HEK293 (cell line): Measurements from ENCODE around the gene PTGES2.
A peak's percentile ranks its signal among the peaks of the same experiment; 100 is the strongest.

Source experiments
- CTCF ChIA-PET: fragments of 350-600 bp; formaldehyde crosslinking; extraction: SDS; loops from one replicate; lab custom pipeline; 2021; ENCODE audit warnings: antibody characterized with exemption; lab: Yijun Ruan, JAX
- POLR2A ChIA-PET: fragments of 300-600 bp; formaldehyde crosslinking; extraction: SDS; loops from one replicate; lab custom pipeline; 2020; ENCODE audit warnings: antibody characterized with exemption, inconsistent platforms; lab: Yijun Ruan, JAX
- H3K27ac ChIP-seq: fragments of 200-500 bp; sonication (Bioruptor generic); 2 replicates; pipeline ENCODE4 v1.5.1; 2014; ENCODE audit warnings: low read depth, low read length, control low read depth, inconsistent platforms; ENCODE audit errors: extremely low read depth
- H3K36me3 ChIP-seq, 2 experiments: fragments of 200-500 bp in 1 of 2; sonication (Bioruptor generic) in 1 of 2; 1 replicate in 1 of 2; 2 replicates in 1 of 2; pipeline ENCODE4 v1.5.1; 2014 to 2017; ENCODE audit warnings: inconsistent platforms in 2 of 2, low read length in 2 of 2; ENCODE audit not compliant: control insufficient read depth in 2 of 2, insufficient read depth in 1 of 2
- H3K4me1 ChIP-seq: fragments of 200-500 bp; sonication (Bioruptor generic); 2 replicates; pipeline ENCODE4 v1.5.1; 2014; ENCODE audit warnings: mild to moderate bottlenecking, low read length, inconsistent platforms; ENCODE audit not compliant: control insufficient read depth, insufficient read depth
- H3K4me3 ChIP-seq: 2 replicates; pipeline ENCODE4 v1.5.1; 2011; ENCODE audit warnings: low read depth, mild to moderate bottlenecking, control low read depth, low read length, moderate library complexity
- H3K9me3 ChIP-seq: fragments of 200-500 bp; sonication (Bioruptor generic); 2 replicates; pipeline ENCODE4 v1.5.1; 2014; ENCODE audit warnings: low read depth, low read length, inconsistent platforms; ENCODE audit not compliant: control insufficient read depth, insufficient read depth
- BCL11A ChIP-seq: fragments of 450-650 bp; formaldehyde crosslinking; IDR thresholded peaks from 2 replicates; pipeline ENCODE4 v1.5.1; 2016; ENCODE audit warnings: low read depth, missing biosample characterization, missing genetic modification characterization
- KLF8 ChIP-seq: fragments of 450-650 bp; formaldehyde crosslinking; IDR thresholded peaks from 2 replicates; pipeline ENCODE4 v1.5.1; 2016; ENCODE audit warnings: missing biosample characterization, missing genetic modification characterization
- OVOL3 ChIP-seq: fragments of 450-650 bp; formaldehyde crosslinking; IDR thresholded peaks from 2 replicates; pipeline ENCODE4 v1.5.1; 2016; ENCODE audit warnings: missing biosample characterization, missing genetic modification characterization
- REPIN1 ChIP-seq: fragments of 450-650 bp; formaldehyde crosslinking; IDR thresholded peaks from 2 replicates; pipeline ENCODE4 v1.5.1; 2017; ENCODE audit warnings: missing biosample characterization, missing genetic modification characterization, low read depth
- SCRT2 ChIP-seq: fragments of 450-650 bp; formaldehyde crosslinking; IDR thresholded peaks from 2 replicates; pipeline ENCODE4 v1.5.1; 2016; ENCODE audit warnings: missing biosample characterization, missing genetic modification characterization
- YY2 ChIP-seq: fragments of 450-650 bp; formaldehyde crosslinking; IDR thresholded peaks from 2 replicates; pipeline ENCODE4 v1.5.1; 2016; ENCODE audit warnings: missing biosample characterization, missing genetic modification characterization
- ZBTB1 ChIP-seq: fragments of 450-650 bp; formaldehyde crosslinking; IDR thresholded peaks from 2 replicates; pipeline ENCODE4 v1.5.1; 2016; ENCODE audit warnings: missing biosample characterization, missing genetic modification characterization
- ZBTB20 ChIP-seq: fragments of 450-650 bp; formaldehyde crosslinking; IDR thresholded peaks from 2 replicates; pipeline ENCODE4 v1.5.1; 2016; ENCODE audit warnings: missing biosample characterization, missing genetic modification characterization
- ZBTB44 ChIP-seq: fragments of 450-650 bp; IDR thresholded peaks from 2 replicates; pipeline ENCODE4 v1.5.1; 2018; ENCODE audit warnings: missing biosample characterization, mild to moderate bottlenecking, missing genetic modification characterization
- ZNF121 ChIP-seq: fragments of 450-650 bp; formaldehyde crosslinking; IDR thresholded peaks from 2 replicates; pipeline ENCODE4 v1.5.1; 2016; ENCODE audit warnings: missing biosample characterization, missing genetic modification characterization
- ZNF148 ChIP-seq: fragments of 450-650 bp; formaldehyde crosslinking; IDR thresholded peaks from 2 replicates; pipeline ENCODE4 v1.5.0; 2017; ENCODE audit warnings: missing biosample characterization, missing genetic modification characterization, borderline replicate concordance
- ZNF354C ChIP-seq: fragments of 450-650 bp; formaldehyde crosslinking; IDR thresholded peaks from 2 replicates; pipeline ENCODE4 v1.5.1; 2016; ENCODE audit warnings: missing biosample characterization, missing genetic modification characterization, low read depth, borderline replicate concordance
- ZNF558 ChIP-seq: fragments of 450-650 bp; formaldehyde crosslinking; IDR thresholded peaks from 2 replicates; pipeline ENCODE4 v1.5.1; 2016; ENCODE audit warnings: missing biosample characterization, missing genetic modification characterization
- ZNF600 ChIP-seq: fragments of 450-650 bp; formaldehyde crosslinking; IDR thresholded peaks from 2 replicates; pipeline ENCODE4 v1.5.1; 2016; ENCODE audit warnings: missing biosample characterization, missing genetic modification characterization
- ZNF629 ChIP-seq: fragments of 450-650 bp; formaldehyde crosslinking; IDR thresholded peaks from 2 replicates; pipeline ENCODE4 v1.5.1; 2017; ENCODE audit warnings: missing biosample characterization, missing genetic modification characterization
- ZNF670 ChIP-seq: fragments of 450-650 bp; formaldehyde crosslinking; IDR thresholded peaks from 2 replicates; pipeline ENCODE4 v1.5.1; 2016; ENCODE audit warnings: missing biosample characterization, missing genetic modification characterization, low read depth
- ZNF830 ChIP-seq: fragments of 450-650 bp; IDR thresholded peaks from 2 replicates; pipeline ENCODE4 v1.5.0; 2018; ENCODE audit warnings: missing biosample characterization, missing genetic modification characterization, low read depth, mild to moderate bottlenecking, moderate library complexity
- ZSCAN18 ChIP-seq: fragments of 450-650 bp; formaldehyde crosslinking; IDR thresholded peaks from 2 replicates; pipeline ENCODE4 v1.5.1; 2016; ENCODE audit warnings: missing biosample characterization, missing genetic modification characterization
- TF ChIP-seq, protein P1 (sequence below): fragments of 450-650 bp; formaldehyde crosslinking; IDR thresholded peaks from 2 replicates; pipeline ENCODE4 v1.5.1; 2017; ENCODE audit warnings: missing biosample characterization, missing genetic modification characterization
- TF ChIP-seq, protein P2 (sequence below): fragments of 450-650 bp; formaldehyde crosslinking; IDR thresholded peaks from 2 replicates; pipeline ENCODE4 v1.5.1; 2016; ENCODE audit warnings: missing biosample characterization, missing genetic modification characterization

The PTGES2 gene

DNA sequence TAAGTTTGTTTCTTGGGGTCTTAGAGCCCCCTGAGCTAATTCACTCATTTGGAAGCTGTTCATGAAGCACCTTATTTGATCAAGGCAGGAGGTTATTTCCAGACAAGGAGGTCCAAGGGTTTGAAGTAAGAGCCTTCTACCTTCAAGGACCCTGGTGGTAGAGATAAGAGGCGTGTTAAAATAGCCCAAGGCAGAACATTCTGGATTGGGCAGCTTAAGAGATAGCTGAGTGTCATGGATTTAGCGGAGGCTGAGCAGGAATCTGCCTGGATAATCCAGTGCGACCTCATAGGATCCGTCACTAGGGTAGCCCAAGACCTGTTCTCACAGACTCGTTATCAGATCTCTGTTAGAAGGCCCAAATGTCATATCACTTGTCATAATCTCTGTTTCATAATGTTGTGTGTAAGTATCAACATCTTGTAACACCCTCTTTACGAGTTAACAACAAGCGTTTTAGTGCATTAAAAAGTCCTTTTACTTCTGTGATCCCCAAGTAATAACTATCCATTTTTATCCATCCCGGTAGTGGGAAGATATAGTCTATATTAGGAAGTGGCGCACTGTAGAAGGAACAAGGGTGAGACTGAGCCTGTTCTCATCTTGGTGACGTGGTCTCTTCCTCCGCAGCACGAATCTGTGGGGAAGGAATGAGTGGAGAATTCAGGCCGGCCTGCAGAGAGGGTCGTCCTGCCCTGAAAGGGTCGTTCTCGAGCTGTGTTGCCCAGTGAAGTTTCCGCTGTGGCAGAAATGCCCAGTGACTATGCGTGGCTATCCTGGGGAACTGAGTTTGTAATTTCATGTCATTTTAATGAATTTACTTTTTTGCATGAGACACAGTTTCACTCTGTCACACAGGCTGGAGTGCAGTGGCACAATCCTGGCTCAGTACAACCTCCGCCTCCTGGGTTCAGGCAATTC is 30.7 kb downstream of the PTGES2 start:
- POLR2A ChIA-PET = interaction anchor here (0.5 to 1.4 kb wide), 3 partner anchors 13 to 25 kb away, joined by 3 to 5 read pairs (median 5); no protein-coding TSS in a partner anchor
- Histone ChIP-seq H3K4me1 (0 out of 2 replicates have a peak, but pooled peaks cover 4% of the 10 kb centered on the region), H3K4me3 (no peak overlapping the region), H3K27ac (no peak overlapping the region), H3K36me3 (peaks cover 0 to 13% of the 10 kb centered on the region in 2 experiments; a peak in 1 of 3 replicates), H3K9me3 (no peaks in the 10 kb centered on the region)
- TF ChIP-seq ZBTB1 (tag by site-specific recombination) = no peak
- no peak for TF ChIP-seq KLF8 (tag by site-specific recombination)
- TF ChIP-seq SCRT2 = no peak
- TF ChIP-seq, protein P1, sequence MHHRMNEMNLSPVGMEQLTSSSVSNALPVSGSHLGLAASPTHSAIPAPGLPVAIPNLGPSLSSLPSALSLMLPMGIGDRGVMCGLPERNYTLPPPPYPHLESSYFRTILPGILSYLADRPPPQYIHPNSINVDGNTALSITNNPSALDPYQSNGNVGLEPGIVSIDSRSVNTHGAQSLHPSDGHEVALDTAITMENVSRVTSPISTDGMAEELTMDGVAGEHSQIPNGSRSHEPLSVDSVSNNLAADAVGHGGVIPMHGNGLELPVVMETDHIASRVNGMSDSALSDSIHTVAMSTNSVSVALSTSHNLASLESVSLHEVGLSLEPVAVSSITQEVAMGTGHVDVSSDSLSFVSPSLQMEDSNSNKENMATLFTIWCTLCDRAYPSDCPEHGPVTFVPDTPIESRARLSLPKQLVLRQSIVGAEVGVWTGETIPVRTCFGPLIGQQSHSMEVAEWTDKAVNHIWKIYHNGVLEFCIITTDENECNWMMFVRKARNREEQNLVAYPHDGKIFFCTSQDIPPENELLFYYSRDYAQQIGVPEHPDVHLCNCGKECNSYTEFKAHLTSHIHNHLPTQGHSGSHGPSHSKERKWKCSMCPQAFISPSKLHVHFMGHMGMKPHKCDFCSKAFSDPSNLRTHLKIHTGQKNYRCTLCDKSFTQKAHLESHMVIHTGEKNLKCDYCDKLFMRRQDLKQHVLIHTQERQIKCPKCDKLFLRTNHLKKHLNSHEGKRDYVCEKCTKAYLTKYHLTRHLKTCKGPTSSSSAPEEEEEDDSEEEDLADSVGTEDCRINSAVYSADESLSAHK (tag by site-specific recombination) = no peak
- TF ChIP-seq ZNF558 (tag by site-specific recombination) = no peak
- no peak for TF ChIP-seq ZSCAN18 (tag by site-specific recombination)
- TF ChIP-seq ZNF629 (tag by site-specific recombination) = 0 out of 2 replicates have a peak, but pooled peaks have one; percentile 21
- TF ChIP-seq, protein P2, sequence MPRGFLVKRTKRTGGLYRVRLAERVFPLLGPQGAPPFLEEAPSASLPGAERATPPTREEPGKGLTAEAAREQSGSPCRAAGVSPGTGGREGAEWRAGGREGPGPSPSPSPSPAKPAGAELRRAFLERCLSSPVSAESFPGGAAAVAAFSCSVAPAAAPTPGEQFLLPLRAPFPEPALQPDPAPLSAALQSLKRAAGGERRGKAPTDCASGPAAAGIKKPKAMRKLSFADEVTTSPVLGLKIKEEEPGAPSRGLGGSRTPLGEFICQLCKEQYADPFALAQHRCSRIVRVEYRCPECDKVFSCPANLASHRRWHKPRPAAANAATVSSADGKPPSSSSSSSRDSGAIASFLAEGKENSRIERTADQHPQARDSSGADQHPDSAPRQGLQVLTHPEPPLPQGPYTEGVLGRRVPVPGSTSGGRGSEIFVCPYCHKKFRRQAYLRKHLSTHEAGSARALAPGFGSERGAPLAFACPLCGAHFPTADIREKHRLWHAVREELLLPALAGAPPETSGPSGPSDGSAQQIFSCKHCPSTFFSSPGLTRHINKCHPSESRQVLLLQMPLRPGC (tag by site-specific recombination) = no peak
- no peak for TF ChIP-seq OVOL3 (tag by site-specific recombination)
- 0 out of 2 replicates have a peak, but pooled peaks have one; percentile 34 for TF ChIP-seq ZBTB20
- TF ChIP-seq ZNF354C = no peak
- CTCF ChIA-PET = interaction anchor here (0.6 to 5.0 kb wide), 7 partner anchors 9 to 333 kb away, joined by 3 to 42 read pairs (median 4); no protein-coding TSS in a partner anchor

DNA sequence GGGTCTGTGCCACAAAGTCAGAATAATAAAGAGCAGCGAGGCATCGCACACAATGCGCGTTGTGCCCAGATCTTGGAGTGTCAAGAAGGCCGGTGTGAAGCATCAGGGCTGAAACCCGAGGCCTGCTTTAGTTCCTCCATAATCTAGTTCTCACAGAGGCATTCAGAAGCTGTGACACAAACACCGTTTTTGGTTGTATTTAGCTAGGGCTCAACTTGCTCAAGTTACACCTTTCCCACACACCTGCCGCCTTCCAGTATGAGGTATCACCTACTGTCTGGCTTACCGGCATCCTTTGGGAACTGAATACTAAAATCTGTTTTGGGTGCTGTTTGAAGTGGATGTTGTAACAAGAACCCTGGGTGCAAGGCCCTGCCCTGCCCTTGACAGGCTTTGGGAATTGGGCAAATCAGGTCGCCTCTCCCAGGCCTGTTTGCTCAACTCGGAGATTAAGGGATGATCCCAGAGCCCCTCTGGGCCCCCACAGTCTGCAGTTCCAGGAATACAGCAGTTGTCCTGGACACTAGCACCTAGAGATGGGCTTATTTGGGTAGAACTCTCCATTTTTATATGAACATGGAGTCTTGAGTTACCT is 32.5 kb downstream of the PTGES2 start:
- TF ChIP-seq REPIN1 (no peak), ZBTB44 (tag by site-specific recombination) (no peak), YY2 (tag by site-specific recombination) (no peak), ZNF148 (tag by site-specific recombination) (no peak), ZNF600 (tag by site-specific recombination) (no peak), ZNF121 (tag by site-specific recombination) (no peak), BCL11A (tag by site-specific recombination) (no peak), ZNF670 (tag by site-specific recombination) (no peak), ZNF830 (tag by site-specific recombination) (no peak)
- ChIA-PET POLR2A (interaction anchor here (1.5 to 2.2 kb wide), 2 partner anchors 12 to 28 kb away, joined by 4 to 9 read pairs; partner anchors contain the start of gene NAIF1), CTCF (interaction anchor here (0.7 to 2.8 kb wide), 8 partner anchors 9 to 152 kb away, joined by 3 to 18 read pairs (median 6); no protein-coding TSS in a partner anchor)
- H3K9me3 ChIP-seq = no peaks in the 10 kb centered on the region
- H3K4me1 ChIP-seq = 0 out of 2 replicates have a peak, but pooled peaks cover 4% of the 10 kb centered on the region
- H3K36me3 ChIP-seq = no peaks in the 10 kb centered on the region
- H3K27ac ChIP-seq = no peak overlapping the region
- H3K4me3 ChIP-seq = no peak overlapping the region
